ENCODE data around the gene RPTOR.

RPTOR gene

DNA sequence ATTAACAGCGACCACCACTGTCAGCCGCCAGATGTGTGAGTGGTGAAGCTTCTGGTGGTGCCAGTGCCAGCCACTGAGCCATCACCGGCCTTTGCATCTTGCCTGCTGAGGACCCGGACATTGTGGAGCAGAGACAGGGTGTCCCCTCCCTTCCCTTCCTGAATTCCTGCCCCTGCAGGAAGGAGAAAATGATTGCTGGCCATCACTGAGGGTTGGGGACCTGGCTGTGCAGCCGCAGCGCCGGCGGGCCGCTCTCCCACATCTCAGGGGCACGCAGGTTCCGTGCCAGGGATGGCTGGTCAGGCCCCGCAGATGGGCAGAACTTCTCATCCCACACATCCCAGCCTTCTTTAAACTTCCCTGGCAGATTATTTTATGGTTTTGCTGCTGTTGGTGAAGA lies 56.5 kb downstream of the RPTOR start:
- no peaks in the 10 kb centered on the region for H3K27me3 ChIP-seq (ENCODE audit: insufficient read depth, poor library complexity, severe bottlenecking)
- DNase-seq (ENCODE audit: low read depth in 1 of 2, low spot score in 1 of 2) = no peak
- no peak overlapping the region for H3K4me3 ChIP-seq (replicated peaks; ENCODE audit: insufficient read depth, low read length)
- H3K27ac ChIP-seq (replicated peaks) = no peak overlapping the region
- TF ChIP-seq, protein P1, sequence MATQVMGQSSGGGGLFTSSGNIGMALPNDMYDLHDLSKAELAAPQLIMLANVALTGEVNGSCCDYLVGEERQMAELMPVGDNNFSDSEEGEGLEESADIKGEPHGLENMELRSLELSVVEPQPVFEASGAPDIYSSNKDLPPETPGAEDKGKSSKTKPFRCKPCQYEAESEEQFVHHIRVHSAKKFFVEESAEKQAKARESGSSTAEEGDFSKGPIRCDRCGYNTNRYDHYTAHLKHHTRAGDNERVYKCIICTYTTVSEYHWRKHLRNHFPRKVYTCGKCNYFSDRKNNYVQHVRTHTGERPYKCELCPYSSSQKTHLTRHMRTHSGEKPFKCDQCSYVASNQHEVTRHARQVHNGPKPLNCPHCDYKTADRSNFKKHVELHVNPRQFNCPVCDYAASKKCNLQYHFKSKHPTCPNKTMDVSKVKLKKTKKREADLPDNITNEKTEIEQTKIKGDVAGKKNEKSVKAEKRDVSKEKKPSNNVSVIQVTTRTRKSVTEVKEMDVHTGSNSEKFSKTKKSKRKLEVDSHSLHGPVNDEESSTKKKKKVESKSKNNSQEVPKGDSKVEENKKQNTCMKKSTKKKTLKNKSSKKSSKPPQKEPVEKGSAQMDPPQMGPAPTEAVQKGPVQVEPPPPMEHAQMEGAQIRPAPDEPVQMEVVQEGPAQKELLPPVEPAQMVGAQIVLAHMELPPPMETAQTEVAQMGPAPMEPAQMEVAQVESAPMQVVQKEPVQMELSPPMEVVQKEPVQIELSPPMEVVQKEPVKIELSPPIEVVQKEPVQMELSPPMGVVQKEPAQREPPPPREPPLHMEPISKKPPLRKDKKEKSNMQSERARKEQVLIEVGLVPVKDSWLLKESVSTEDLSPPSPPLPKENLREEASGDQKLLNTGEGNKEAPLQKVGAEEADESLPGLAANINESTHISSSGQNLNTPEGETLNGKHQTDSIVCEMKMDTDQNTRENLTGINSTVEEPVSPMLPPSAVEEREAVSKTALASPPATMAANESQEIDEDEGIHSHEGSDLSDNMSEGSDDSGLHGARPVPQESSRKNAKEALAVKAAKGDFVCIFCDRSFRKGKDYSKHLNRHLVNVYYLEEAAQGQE (IDR thresholded peaks at IDR 0.05; ENCODE audit: insufficient replicate concordance, low read depth) = no peak
- TF ChIP-seq SPI1 (IDR thresholded peaks at IDR 0.05; ENCODE audit: borderline replicate concordance, low read depth) (no peak), POLR2AphosphoS5 (IDR thresholded peaks at IDR 0.05; ENCODE audit: low read depth) (no peak), GABPA (IDR thresholded peaks at IDR 0.05; ENCODE audit: low read depth) (no peak)
- TF ChIP-seq, protein P2, sequence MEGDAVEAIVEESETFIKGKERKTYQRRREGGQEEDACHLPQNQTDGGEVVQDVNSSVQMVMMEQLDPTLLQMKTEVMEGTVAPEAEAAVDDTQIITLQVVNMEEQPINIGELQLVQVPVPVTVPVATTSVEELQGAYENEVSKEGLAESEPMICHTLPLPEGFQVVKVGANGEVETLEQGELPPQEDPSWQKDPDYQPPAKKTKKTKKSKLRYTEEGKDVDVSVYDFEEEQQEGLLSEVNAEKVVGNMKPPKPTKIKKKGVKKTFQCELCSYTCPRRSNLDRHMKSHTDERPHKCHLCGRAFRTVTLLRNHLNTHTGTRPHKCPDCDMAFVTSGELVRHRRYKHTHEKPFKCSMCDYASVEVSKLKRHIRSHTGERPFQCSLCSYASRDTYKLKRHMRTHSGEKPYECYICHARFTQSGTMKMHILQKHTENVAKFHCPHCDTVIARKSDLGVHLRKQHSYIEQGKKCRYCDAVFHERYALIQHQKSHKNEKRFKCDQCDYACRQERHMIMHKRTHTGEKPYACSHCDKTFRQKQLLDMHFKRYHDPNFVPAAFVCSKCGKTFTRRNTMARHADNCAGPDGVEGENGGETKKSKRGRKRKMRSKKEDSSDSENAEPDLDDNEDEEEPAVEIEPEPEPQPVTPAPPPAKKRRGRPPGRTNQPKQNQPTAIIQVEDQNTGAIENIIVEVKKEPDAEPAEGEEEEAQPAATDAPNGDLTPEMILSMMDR (IDR thresholded peaks at IDR 0.05; ENCODE audit: insufficient read depth, low read length) = no peak

DNA sequence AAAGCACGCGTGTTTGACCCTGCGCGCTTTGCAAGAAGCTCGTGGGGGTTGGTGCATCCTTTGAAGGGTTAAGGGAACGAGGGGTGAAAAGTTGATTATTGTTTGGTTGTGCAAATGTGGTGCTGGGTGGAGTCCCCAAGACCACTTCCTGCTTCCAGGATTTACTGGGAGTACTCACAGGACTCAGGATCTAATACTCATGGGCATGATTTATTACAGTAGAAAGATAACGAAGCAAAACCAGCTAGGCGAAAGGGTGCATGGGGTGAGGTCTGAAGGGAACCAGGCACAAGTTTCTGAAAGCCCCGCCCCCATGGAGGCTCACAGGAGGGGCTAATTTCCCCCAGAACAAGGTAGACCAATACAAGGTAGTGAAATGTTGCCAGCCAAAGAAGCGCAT lies 58.8 kb downstream of the RPTOR start:
- Histone ChIP-seq H3K27ac (replicated peaks) (no peak overlapping the region), H3K4me3 (replicated peaks; ENCODE audit: insufficient read depth, low read length) (no peak overlapping the region), H3K27me3 (ENCODE audit: insufficient read depth, poor library complexity, severe bottlenecking) (no peaks in the 10 kb centered on the region)
- TF ChIP-seq, protein P1 (IDR thresholded peaks at IDR 0.05; ENCODE audit: insufficient replicate concordance, low read depth) = no peak
- no peak for TF ChIP-seq GABPA (IDR thresholded peaks at IDR 0.05; ENCODE audit: low read depth)
- no peak for TF ChIP-seq SPI1 (IDR thresholded peaks at IDR 0.05; ENCODE audit: borderline replicate concordance, low read depth)
- TF ChIP-seq POLR2AphosphoS5 (IDR thresholded peaks at IDR 0.05; ENCODE audit: low read depth) = no peak
- TF ChIP-seq, protein P2 (IDR thresholded peaks at IDR 0.05; ENCODE audit: insufficient read depth, low read length) = no peak
- peak in 1 of 2 experiments; percentile 21 for DNase-seq (ENCODE audit: low read depth in 1 of 2, low spot score in 1 of 2)

DNA sequence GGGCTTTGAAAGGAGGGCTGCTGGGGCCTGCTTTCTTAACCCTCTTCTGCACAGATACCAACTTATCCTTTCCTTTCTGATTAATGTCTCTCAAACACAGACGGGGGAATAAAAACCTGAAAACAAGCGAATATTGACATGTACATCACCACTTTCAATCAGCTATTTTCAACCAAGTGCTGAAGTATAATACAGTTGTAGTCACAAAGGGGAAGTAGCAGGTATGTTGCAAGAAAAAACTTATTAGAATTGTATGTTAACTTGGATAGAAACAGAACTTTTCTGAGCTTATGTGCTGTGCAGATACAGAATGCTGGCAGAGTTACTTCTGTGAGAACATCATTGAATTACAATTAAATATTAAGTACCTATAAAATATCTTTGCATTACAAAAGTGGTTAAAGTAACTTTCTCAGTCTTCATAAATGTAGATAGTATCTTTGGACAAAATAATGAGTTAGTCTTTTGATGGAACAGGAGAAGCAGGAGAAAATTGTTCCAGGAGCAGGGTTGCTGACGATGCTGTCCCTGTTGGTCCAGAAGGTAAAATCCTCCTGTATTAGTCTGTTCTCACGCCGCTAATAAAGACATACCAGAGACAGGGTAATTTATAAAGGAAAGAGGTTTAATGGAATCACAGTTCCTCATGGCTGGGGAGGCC lies 59.5 kb downstream of the RPTOR start:
- peak; percentile 11 to 17 for DNase-seq (ENCODE audit: low read depth in 1 of 2, low spot score in 1 of 2)
- TF ChIP-seq SPI1 (IDR thresholded peaks at IDR 0.05; ENCODE audit: borderline replicate concordance, low read depth) = peak; percentile 67
- TF ChIP-seq, protein P1 (IDR thresholded peaks at IDR 0.05; ENCODE audit: insufficient replicate concordance, low read depth) = no peak
- TF ChIP-seq, protein P2 (IDR thresholded peaks at IDR 0.05; ENCODE audit: insufficient read depth, low read length) = no peak
- no peak for TF ChIP-seq GABPA (IDR thresholded peaks at IDR 0.05; ENCODE audit: low read depth)
- TF ChIP-seq POLR2AphosphoS5 (IDR thresholded peaks at IDR 0.05; ENCODE audit: low read depth) = no peak
- Histone ChIP-seq H3K27me3 (ENCODE audit: insufficient read depth, poor library complexity, severe bottlenecking) (no peaks in the 10 kb centered on the region), H3K4me3 (replicated peaks; ENCODE audit: insufficient read depth, low read length) (no peak overlapping the region), H3K27ac (replicated peaks) (no peak overlapping the region)
